ENCODE data around the gene FPR3.

FPR3 gene

DNA sequence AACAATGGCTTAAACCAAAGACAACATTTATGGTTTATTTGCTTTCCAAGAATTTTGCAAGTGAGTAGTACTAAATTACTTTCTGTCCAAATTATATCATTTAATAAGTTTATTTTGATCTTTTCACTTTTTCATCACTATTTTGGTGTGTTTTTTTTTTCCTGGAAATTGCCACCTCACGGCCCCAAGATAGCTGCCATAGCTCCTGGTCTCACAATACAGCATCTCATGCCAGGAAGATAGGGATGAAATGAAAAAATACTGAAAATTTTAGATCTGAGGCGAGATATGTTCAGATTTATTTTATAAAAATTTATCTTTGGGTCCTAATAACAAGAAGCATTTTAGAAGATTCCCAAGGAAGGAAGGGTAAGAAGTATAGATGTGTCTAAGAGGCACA is 6.9 kb upstream of the FPR3 start:
- ChIA-PET POLR2A (ENCODE audit: low non-redundant PET) (no interaction called here), CTCF (interaction anchor here (0.6 kb wide), 1 partner anchor 1588 kb away, joined by 3 read pairs; no protein-coding TSS in a partner anchor)
- DNase-seq (ENCODE audit: low spot score): no peak
- TF ChIP-seq, protein P1, sequence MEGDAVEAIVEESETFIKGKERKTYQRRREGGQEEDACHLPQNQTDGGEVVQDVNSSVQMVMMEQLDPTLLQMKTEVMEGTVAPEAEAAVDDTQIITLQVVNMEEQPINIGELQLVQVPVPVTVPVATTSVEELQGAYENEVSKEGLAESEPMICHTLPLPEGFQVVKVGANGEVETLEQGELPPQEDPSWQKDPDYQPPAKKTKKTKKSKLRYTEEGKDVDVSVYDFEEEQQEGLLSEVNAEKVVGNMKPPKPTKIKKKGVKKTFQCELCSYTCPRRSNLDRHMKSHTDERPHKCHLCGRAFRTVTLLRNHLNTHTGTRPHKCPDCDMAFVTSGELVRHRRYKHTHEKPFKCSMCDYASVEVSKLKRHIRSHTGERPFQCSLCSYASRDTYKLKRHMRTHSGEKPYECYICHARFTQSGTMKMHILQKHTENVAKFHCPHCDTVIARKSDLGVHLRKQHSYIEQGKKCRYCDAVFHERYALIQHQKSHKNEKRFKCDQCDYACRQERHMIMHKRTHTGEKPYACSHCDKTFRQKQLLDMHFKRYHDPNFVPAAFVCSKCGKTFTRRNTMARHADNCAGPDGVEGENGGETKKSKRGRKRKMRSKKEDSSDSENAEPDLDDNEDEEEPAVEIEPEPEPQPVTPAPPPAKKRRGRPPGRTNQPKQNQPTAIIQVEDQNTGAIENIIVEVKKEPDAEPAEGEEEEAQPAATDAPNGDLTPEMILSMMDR (conservative IDR thresholded peaks at IDR 0.05; ENCODE audit: low read depth): no peak
- no peak overlapping the region for H3K27ac ChIP-seq

DNA sequence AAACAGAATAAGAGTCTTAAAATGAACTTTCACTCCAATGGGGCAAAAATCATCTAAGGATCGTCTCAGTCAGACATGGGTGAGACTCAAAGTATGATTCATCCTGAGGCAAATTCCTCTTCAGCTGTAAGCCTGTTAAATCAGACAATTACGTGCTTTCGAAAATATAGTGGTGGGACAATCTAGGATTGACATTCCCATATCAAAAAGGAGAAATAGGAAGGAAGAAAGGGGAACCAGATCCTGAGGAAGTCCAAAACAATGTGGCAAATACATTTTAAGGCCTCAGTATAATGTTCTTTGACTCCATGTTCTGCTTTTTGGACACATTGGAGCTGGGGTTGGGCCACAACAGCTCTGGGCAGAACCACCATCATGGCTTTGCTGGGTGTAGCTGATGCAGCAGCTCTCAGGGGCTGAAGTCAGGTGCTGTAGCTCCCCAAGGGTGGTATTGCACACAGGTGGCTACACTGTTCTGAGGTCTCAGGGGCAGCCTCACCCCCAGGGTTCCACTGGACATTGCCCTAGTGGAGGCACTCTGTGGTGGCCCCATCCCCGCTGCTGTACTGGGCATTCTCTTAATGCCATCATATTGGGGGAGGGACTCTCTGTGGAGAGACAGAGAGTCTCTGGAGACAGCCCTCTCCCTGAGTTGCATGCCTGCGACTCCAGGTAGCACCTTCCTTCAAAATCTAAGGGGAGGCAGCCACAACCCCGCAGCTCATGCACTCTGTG is 5.7 kb upstream of the FPR3 start:
- no peak for DNase-seq (ENCODE audit: low spot score)
- CTCF ChIA-PET: interaction anchor here (0.5 kb wide), 1 partner anchor 1105 kb away, joined by 5 read pairs; no protein-coding TSS in a partner anchor

GRCh38 chr19:51792932-51793331 is 2.0 kb upstream of the FPR3 start:
- CTCF ChIA-PET: no interaction called here
- DNase-seq (ENCODE audit: low spot score): no peak
- POLR2A ChIA-PET (ENCODE audit: low non-redundant PET): interaction anchor here (0.9 kb wide), 1 partner anchor 104 kb away, joined by 3 read pairs; no protein-coding TSS in a partner anchor
- H3K27ac ChIP-seq: no peak overlapping the region
- TF ChIP-seq, protein P1 (conservative IDR thresholded peaks at IDR 0.05; ENCODE audit: low read depth): no peak

More for the DNA sequence above, 5.7 kb upstream of the FPR3 start:
- TF ChIP-seq, protein P1 (conservative IDR thresholded peaks at IDR 0.05; ENCODE audit: low read depth): no peak
- POLR2A ChIA-PET (ENCODE audit: low non-redundant PET): no interaction called here
- no peak overlapping the region for H3K27ac ChIP-seq

GRCh38 chr19:51793994-51794393 is 963 bp upstream of the FPR3 start:
- TF ChIP-seq, protein P1 (conservative IDR thresholded peaks at IDR 0.05; ENCODE audit: low read depth): no peak
- POLR2A ChIA-PET (ENCODE audit: low non-redundant PET): no interaction called here
- no peak for DNase-seq (ENCODE audit: low spot score)
- no peak overlapping the region for H3K27ac ChIP-seq
- CTCF ChIA-PET: interaction anchor here (1.1 kb wide), 1 partner anchor 455 kb away, joined by 3 read pairs; no protein-coding TSS in a partner anchor

DNA sequence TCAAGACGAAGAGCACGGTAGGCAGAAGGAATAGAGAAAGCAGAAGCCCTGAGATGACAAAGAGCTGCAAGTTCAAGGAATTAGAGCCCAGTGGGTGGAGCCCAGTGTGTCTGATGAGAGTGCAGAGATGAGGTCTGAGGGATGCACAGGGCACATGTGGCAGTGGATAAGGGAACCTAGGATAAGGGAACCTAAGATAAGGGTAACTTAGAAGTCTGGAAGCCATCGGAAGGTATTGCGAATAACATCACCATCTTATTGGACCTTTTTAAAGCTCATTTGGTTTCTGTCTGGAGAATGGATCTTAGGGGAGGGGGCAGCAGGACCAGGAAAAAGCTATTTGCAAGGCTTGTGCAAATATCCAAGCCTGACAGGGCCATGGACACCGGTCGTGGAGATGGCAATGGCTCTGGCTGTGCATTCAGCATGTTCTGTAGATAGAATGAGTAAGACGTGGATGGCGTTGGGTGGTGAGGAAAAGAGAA is 1.3 kb downstream of the FPR3 start:
- ChIA-PET POLR2A (ENCODE audit: low non-redundant PET) (no interaction called here), CTCF (interaction anchor here (0.5 kb wide), 1 partner anchor 53 kb away, joined by 4 read pairs; no protein-coding TSS in a partner anchor)
- no peak for DNase-seq (ENCODE audit: low spot score)
- H3K27ac ChIP-seq: no peak overlapping the region
- TF ChIP-seq, protein P1 (conservative IDR thresholded peaks at IDR 0.05; ENCODE audit: low read depth): no peak

GRCh38 chr19:51797480-51797879 is 2.5 kb downstream of the FPR3 start:
- TF ChIP-seq, protein P1 (conservative IDR thresholded peaks at IDR 0.05; ENCODE audit: low read depth): no peak
- ChIA-PET POLR2A (ENCODE audit: low non-redundant PET) (no interaction called here), CTCF (interaction anchor here (0.7 kb wide), 2 partner anchors 21 to 59 kb away, joined by 3 to 4 read pairs; no protein-coding TSS in a partner anchor)
- H3K27ac ChIP-seq: no peak overlapping the region
- DNase-seq (ENCODE audit: low spot score): no peak
